A549 (cell line): ENCODE measurements around the gene ATG101. TPM values are rescaled to one million over a fixed set of nuclear protein-coding genes. Genes with fewer than 3 reads are reported as not detected.

Experiments
- ATAC-seq, 2 experiments: fragments of 200-7000 bp in 1 of 2; fragments of >200 bp in 1 of 2; cut with Nextera tagmentation in 1 of 2; cut with Tn5 transposase in 1 of 2; 3 replicates each; pipeline versions ENCODE4 v1.8.0 to v1.9.1; 2018 to 2020; ENCODE audit warnings: mild to moderate bottlenecking in 1 of 2, moderate library complexity in 1 of 2
- CTCF ChIA-PET: fragments of 300-600 bp; sonication (Branson Sonifier 250); formaldehyde crosslinking; extraction: SDS; loops from one replicate; lab custom pipeline; 2021; ENCODE audit warnings: antibody characterized with exemption, inconsistent platforms; lab: Yijun Ruan, JAX
- POLR2A ChIA-PET: fragments of 350-600 bp; formaldehyde crosslinking; extraction: SDS; loops from one replicate; lab custom pipeline; 2021; ENCODE audit warnings: antibody characterized with exemption, inconsistent platforms; lab: Yijun Ruan, JAX
- DNase-seq, 2 experiments: peaks; one replicate each; pipeline versions ENCODE4 v3.0.0 to v3.0.0-alpha.2; 2011 to 2016; ENCODE audit warnings: low read depth in 1 of 2, low spot score in 1 of 2
- FAIRE-seq: peaks from 2 replicates; lab custom pipeline; 2011; peaks lifted over from hg19 to GRCh38; lab: Jason Lieb, UNC
- H3K27ac ChIP-seq, 2 experiments: fragments of >200 bp; sonication (Bioruptor Twin); formaldehyde crosslinking; 3 replicates each; pipeline ENCODE4 v1.5.1; 2016 to 2017
- H3K4me1 ChIP-seq: fragments of >200 bp; sonication (Bioruptor Twin); formaldehyde crosslinking; 3 replicates; pipeline ENCODE4 v1.6.1; 2016
- H3K4me2 ChIP-seq: fragments of >200 bp; sonication (Bioruptor Twin); formaldehyde crosslinking; 3 replicates; pipeline ENCODE4 v1.6.1; 2016
- H3K4me3 ChIP-seq: fragments of >200 bp; sonication (Bioruptor Twin); formaldehyde crosslinking; 3 replicates; pipeline ENCODE4 v1.5.1; 2016
- H3K9me3 ChIP-seq: fragments of >200 bp; sonication (Bioruptor Twin); formaldehyde crosslinking; 3 replicates; pipeline ENCODE4 v1.6.1; 2016
- EP300 ChIP-seq, 2 experiments: fragments of >200 bp; sonication (Bioruptor Twin); formaldehyde crosslinking; IDR thresholded peaks; 2 replicates in 1 of 2; 3 replicates in 1 of 2; pipeline ENCODE4 v1.6.1; 2016 to 2017
- FOSL2 ChIP-seq, 2 experiments: fragments of 450-650 bp in 1 of 2; fragments of >200 bp in 1 of 2; sonication (Bioruptor Twin) in 1 of 2; formaldehyde crosslinking; IDR thresholded peaks; 2 replicates each; pipeline versions ENCODE4 v1.5.0 to v1.6.1; 2016 to 2020; ENCODE audit warnings: mild to moderate bottlenecking in 1 of 2, moderate library complexity in 1 of 2
- HDAC2 ChIP-seq: fragments of 200-600 bp; sonication (generic); IDR thresholded peaks from 2 replicates; pipeline ENCODE4 v1.6.1; 2016
- HOXA7 ChIP-seq: fragments of 250-450 bp; sonication (Bioruptor Pico); IDR thresholded peaks from 2 replicates; pipeline ENCODE4 v1.5.0; 2020; ENCODE audit warnings: mild to moderate bottlenecking, moderate library complexity
- JUN ChIP-seq, 2 experiments: fragments of >200 bp; sonication (Bioruptor Twin); formaldehyde crosslinking; IDR thresholded peaks; 2 replicates in 1 of 2; 3 replicates in 1 of 2; pipeline ENCODE4 v1.6.1; 2016 to 2017
- JUNB ChIP-seq: fragments of >200 bp; sonication (Bioruptor Twin); formaldehyde crosslinking; IDR thresholded peaks from 2 replicates; pipeline ENCODE4 v1.6.1; 2016
- KDM1A ChIP-seq: fragments of 200-600 bp; sonication (generic); IDR thresholded peaks from 2 replicates; pipeline ENCODE4 v1.6.1; 2016; ENCODE audit warnings: low read depth, mild to moderate bottlenecking
- NFE2L2 ChIP-seq: fragments of 150-350 bp; conservative IDR thresholded peaks from 2 replicates; pipeline ENCODE4 v1.6.1; 2014; ENCODE audit warnings: low read length
- NR3C1 ChIP-seq: fragments of >200 bp; sonication (Bioruptor Twin); formaldehyde crosslinking; IDR thresholded peaks from 3 replicates; pipeline ENCODE4 v1.6.1; 2017
- RCOR1 ChIP-seq: fragments of 150-350 bp; IDR thresholded peaks from 2 replicates; pipeline ENCODE4 v1.6.1; 2014; ENCODE audit warnings: antibody characterized with exemption, low read length, low read depth
- SMC3 ChIP-seq: fragments of >200 bp; sonication (Bioruptor Twin); formaldehyde crosslinking; IDR thresholded peaks from 3 replicates; pipeline ENCODE4 v1.6.1; 2018; ENCODE audit warnings: inconsistent platforms
- SREBF2 ChIP-seq: fragments of 450-650 bp; IDR thresholded peaks from 2 replicates; pipeline ENCODE4 v1.6.1; 2014; ENCODE audit warnings: mild to moderate bottlenecking, moderate library complexity
- TP53 ChIP-seq: fragments of 250-450 bp; sonication (Bioruptor Pico); IDR thresholded peaks from 2 replicates; pipeline ENCODE4 v1.5.0; 2021; ENCODE audit warnings: mild to moderate bottlenecking, moderate library complexity
- WGBS: methylation state at CpG from one replicate; pipeline ENCODE4 v1.1.6; 2017; ENCODE audit errors: missing lambda C conversion rate; 5-methylcytosine and 5-hydroxymethylcytosine counted together
- polyA plus RNA-seq, 4 experiments: library from polyadenylated mRNA; depleted of rRNA in 3 of 4; stranded (reverse); fragments of >200 nt; fragmentation: RNase III in 1 of 4; extraction: RNeasy Plus Mini Kit Qiagen cat#74134 plus additional on column Dnase treatment in 1 of 4; gene quantifications; 2 replicates in 3 of 4; 3 replicates in 1 of 4; pipeline ENCODE4 v1.2.3, GENCODE V29; 2011 to 2017
- TF ChIP-seq, protein P1 (sequence below): IDR thresholded peaks from 2 replicates; pipeline ENCODE4 v1.6.1; 2012
- TF ChIP-seq, protein P2 (sequence below): fragments of >200 bp; sonication (Bioruptor Twin); formaldehyde crosslinking; IDR thresholded peaks from 3 replicates; pipeline ENCODE4 v1.6.1; 2016
- TF ChIP-seq, protein P3 (sequence below): fragments of 150-350 bp; IDR thresholded peaks from 2 replicates; pipeline ENCODE4 v1.6.1; 2014; ENCODE audit warnings: low read depth, mild to moderate bottlenecking, low read length

ATG101 gene
- polyA plus RNA-seq, 2 of the 4 experiments (the other 2 are of a cell fraction) = 87.9 to 141 TPM

DNA sequence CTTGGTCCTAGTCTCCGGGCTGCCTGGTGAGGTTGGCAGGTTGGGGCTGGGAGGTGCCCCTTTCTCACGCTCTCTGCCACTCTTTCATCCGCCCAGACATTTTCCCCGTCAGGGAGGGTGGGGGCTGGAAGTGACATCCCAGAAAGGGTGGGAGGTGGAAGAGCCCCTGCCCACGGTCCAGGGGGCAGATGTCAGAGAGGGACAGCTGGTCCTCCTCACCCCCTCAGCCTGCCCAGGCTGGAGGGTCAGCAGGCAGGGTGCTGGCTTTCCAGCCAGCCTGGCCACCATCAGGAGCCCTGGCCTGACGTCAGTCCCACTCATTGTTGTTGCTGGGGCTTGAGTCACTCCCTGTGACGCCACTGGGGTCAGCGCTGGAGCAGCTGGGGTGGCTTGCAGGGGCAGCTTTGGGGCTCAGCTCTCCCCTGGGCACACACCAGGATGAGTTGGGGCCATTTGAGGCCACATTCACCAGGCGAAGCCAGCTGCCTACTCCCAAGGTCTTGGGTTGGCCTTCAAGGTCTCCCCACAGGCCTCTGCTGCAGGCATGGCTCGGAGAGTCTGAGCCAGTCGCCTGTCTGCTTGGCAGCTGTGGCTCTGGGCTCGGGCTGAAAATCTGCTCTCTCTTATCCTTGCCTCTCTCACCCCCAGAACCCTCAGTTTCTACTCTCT is 5.7 kb upstream of the ATG101 start:
- 62% methylated on average over 12 of the region's 12 CpGs for WGBS
- H3K4me1 ChIP-seq = peaks cover 16% of the 10 kb centered on the region
- H3K4me2 ChIP-seq = peak overlapping the region; percentile 52
- no peak for FAIRE-seq
- peak overlapping the region; percentile 53 to 81; a peak in 5 of 6 replicates for H3K27ac ChIP-seq
- no peak overlapping the region for H3K4me3 ChIP-seq
- POLR2A ChIA-PET = interaction anchor here (2.8 kb wide), 1 partner anchor 13 kb away, joined by 11 read pairs; the partner anchor contains the start of gene NR4A1
- TF ChIP-seq KDM1A = no peak
- TF ChIP-seq FOSL2 (IDR thresholded peaks at IDR 0.05) = no peak
- peak; percentile 59 for TF ChIP-seq FOSL2 (CRISPR knock-in tag; IDR thresholded peaks at IDR 0.05)
- TF ChIP-seq JUN (IDR thresholded peaks at IDR 0.05) = no peak
- CTCF ChIA-PET = interaction anchor here (6.2 to 42.5 kb wide), 3 partner anchors 13 to 36 kb away, joined by 25 to 1730 read pairs (median 256); partner anchors contain the start of genes NR4A1 and SMIM41
- H3K9me3 ChIP-seq = no peaks in the 10 kb centered on the region
- peak in 1 of 2 experiments; percentile 70 for DNase-seq
- 0 out of 6 replicates have a peak, but pooled peaks of 1 of the 2 experiments have one; percentile 0 for ATAC-seq

DNA sequence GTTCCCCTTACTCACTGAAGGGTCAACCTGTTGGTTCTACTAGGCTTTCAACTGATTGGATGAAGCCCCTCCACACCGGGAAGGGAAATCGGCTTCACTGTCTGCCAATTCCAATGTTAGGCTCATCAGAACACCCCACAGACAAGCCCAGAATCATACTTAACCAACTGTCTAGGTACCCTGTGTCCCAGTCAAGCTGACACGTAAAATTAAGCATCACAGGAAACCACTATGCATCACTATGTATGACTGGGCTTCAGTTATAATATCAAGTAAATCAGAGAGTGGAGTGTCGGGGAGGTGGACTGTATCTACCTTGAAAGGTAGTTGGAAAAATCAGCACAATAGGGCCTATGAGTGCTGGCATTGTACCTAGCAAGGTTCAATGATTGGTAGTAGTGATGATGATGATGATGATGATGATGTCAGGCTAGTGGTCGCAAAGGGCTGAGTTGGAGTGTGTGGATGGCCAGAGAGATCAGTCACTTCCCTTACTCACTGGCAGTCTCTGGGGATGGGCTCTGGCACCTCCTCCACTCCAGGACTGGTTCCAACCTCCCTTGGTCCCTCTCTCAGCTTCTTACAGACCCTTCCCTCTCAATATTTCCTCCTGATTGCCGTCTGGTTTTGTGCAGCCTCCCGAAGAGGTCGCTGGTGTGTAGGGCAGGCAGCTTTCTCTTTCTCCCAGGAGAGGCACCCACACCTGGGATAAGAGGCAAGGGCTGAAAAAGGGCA is 3.3 kb upstream of the ATG101 start:
- Histone ChIP-seq H3K4me2 (no peak overlapping the region), H3K27ac (no peak overlapping the region), H3K4me1 (peaks cover 24% of the 10 kb centered on the region), H3K4me3 (no peak overlapping the region), H3K9me3 (no peaks in the 10 kb centered on the region)
- DNase-seq (no peak), FAIRE-seq (no peak), ATAC-seq (no peak)
- 59% methylated on average over 8 of the region's 8 CpGs for WGBS
- CTCF ChIA-PET = interaction anchor here (0.5 to 42.5 kb wide), 12 partner anchors 9 to 946 kb away, joined by 3 to 1730 read pairs (median 6); partner anchors contain the start of genes NR4A1 and SMIM41
- POLR2A ChIA-PET = interaction anchor here (1.1 to 2.8 kb wide), 2 partner anchors 15 kb away, joined by 3 to 11 read pairs; partner anchors contain the start of gene NR4A1
- TF ChIP-seq, protein P1, sequence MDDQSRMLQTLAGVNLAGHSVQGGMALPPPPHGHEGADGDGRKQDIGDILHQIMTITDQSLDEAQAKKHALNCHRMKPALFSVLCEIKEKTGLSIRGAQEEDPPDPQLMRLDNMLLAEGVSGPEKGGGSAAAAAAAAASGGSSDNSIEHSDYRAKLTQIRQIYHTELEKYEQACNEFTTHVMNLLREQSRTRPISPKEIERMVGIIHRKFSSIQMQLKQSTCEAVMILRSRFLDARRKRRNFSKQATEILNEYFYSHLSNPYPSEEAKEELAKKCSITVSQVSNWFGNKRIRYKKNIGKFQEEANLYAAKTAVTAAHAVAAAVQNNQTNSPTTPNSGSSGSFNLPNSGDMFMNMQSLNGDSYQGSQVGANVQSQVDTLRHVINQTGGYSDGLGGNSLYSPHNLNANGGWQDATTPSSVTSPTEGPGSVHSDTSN = no peak
- TF ChIP-seq, protein P2, sequence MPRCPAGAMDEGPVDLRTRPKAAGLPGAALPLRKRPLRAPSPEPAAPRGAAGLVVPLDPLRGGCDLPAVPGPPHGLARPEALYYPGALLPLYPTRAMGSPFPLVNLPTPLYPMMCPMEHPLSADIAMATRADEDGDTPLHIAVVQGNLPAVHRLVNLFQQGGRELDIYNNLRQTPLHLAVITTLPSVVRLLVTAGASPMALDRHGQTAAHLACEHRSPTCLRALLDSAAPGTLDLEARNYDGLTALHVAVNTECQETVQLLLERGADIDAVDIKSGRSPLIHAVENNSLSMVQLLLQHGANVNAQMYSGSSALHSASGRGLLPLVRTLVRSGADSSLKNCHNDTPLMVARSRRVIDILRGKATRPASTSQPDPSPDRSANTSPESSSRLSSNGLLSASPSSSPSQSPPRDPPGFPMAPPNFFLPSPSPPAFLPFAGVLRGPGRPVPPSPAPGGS = no peak
- TF ChIP-seq TP53 (CRISPR knock-in tag) (no peak), RCOR1 (no peak), NR3C1 (no peak), JUNB (no peak), NFE2L2 (no peak), SMC3 (no peak)

DNA sequence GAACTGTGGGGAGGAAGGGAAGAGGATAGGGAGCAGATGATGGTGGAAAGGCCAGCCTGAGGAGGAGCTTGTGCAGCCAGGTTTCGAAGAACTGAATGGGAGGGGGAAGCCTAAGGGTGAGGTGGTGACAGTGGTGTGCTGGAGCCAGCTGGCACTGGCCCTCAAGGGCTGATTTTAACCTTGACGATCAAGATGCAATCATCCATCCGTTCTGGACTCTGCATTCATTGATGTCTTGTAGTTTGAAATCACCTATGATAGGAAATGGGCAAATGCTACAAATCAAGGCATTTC is 2.8 kb upstream of the ATG101 start:
- no peak for ATAC-seq
- H3K9me3 ChIP-seq = no peaks in the 10 kb centered on the region
- H3K4me2 ChIP-seq = no peak overlapping the region
- H3K27ac ChIP-seq = no peak overlapping the region
- POLR2A ChIA-PET = interaction anchor here (0.9 to 1.1 kb wide), 2 partner anchors 15 to 34 kb away, joined by 3 read pairs; no protein-coding TSS in a partner anchor
- no peak for DNase-seq
- FAIRE-seq = no peak
- TF ChIP-seq SREBF2 = no peak
- TF ChIP-seq EP300 (IDR thresholded peaks at IDR 0.05) = no peak
- TF ChIP-seq TP53 (CRISPR knock-in tag) = no peak
- no peak for TF ChIP-seq SMC3
- TF ChIP-seq HDAC2 = no peak
- no peak for TF ChIP-seq KDM1A
- TF ChIP-seq, protein P3, sequence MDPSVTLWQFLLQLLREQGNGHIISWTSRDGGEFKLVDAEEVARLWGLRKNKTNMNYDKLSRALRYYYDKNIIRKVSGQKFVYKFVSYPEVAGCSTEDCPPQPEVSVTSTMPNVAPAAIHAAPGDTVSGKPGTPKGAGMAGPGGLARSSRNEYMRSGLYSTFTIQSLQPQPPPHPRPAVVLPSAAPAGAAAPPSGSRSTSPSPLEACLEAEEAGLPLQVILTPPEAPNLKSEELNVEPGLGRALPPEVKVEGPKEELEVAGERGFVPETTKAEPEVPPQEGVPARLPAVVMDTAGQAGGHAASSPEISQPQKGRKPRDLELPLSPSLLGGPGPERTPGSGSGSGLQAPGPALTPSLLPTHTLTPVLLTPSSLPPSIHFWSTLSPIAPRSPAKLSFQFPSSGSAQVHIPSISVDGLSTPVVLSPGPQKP = no peak
- TF ChIP-seq, protein P1 = no peak
- no peak for TF ChIP-seq HOXA7 (CRISPR knock-in tag)
- TF ChIP-seq, all 56 proteins: peak for 0
- CTCF ChIA-PET = interaction anchor here (1.0 to 42.5 kb wide), 10 partner anchors 10 to 914 kb away, joined by 3 to 1730 read pairs (median 8); partner anchors contain the start of genes NR4A1 and SMIM41
- Histone ChIP-seq H3K4me1 (peaks cover 29% of the 10 kb centered on the region), H3K4me3 (no peak overlapping the region)
- WGBS = 28% methylated on average over 3 of the region's 3 CpGs
